Measurements from ENCODE around the gene SLC25A29. TPM values are rescaled to one million over a fixed set of nuclear protein-coding genes. Genes with fewer than 3 reads are reported as not detected.

SLC25A29 gene
- total RNA-seq, 1 donor: 11.5 TPM

DNA sequence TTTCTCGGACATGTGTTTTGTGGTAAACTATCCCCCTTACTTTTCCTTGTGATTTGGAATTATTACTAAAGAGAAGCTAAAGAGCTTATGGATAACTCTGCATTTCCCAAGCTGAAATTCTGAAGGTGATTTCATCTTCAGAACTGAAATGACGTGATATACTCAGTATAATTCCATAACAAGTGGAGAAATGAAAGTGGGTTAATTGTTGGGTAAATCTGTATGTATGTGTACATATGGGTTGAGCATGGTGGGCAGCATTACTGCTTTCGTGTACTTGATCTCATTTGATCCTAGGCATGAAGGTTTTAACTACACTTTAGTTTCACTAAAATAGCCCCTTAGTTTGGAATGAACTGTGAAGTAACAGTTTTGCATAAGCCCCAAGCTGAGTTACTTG is 63.2 kb downstream of the SLC25A29 start:
- no peak for TF ChIP-seq CTCF (IDR thresholded peaks at IDR 0.05; ENCODE audit: insufficient read depth, low read length)
- DNase-seq (ENCODE audit: low read depth): no peak
- H3K4me3 ChIP-seq (ENCODE audit: low read depth, low read length): no peak overlapping the region

- peak overlapping the region; percentile 92 for H3K4me3 ChIP-seq (ENCODE audit: low read depth, low read length)
- no peak for TF ChIP-seq CTCF (IDR thresholded peaks at IDR 0.05; ENCODE audit: insufficient read depth, low read length)
- DNase-seq (ENCODE audit: low read depth): peak; percentile 18
Observed at GRCh38 chr14:100241279-100241678, 65.0 kb downstream of the SLC25A29 start.

Small RNA genes lying within 50 kb of the gene (small RNA-seq; reads per million reads assigned to genes)
- 1.2 reads per million, percentile 44 among the genes with 10 or more reads in this experiment for gene MIR345
- gene RN7SL523P: not detected

Other genes starting within 250 kb of the SLC25A29 start
- gene EVL, start 241.0 kb downstream of the SLC25A29 start, total RNA-seq (ENCODE audit: low replicate concordance): 14.4 and 19.5 TPM in 2 replicates
- 0.16 TPM in 1 of 2 replicates, not detected in the other for gene DEGS2, start 146.8 kb downstream of the SLC25A29 start, total RNA-seq (ENCODE audit: low replicate concordance)
- 43.3 and 47.3 TPM in 2 replicates for gene YY1, start 67.3 kb downstream of the SLC25A29 start, total RNA-seq (ENCODE audit: low replicate concordance)
- gene SLC25A47, start 16.9 kb upstream of the SLC25A29 start, total RNA-seq (ENCODE audit: low replicate concordance): not detected in 2 replicates
- 15.7 and 21.1 TPM in 2 replicates for gene WDR25, start 70.0 kb upstream of the SLC25A29 start, total RNA-seq (ENCODE audit: low replicate concordance)